Adrenal gland (tissue), 12 donors: Measurements from ENCODE around the gene AGRN. TPM values are rescaled to one million over a fixed set of nuclear protein-coding genes. Genes with fewer than 3 reads are reported as not detected.
A peak's percentile ranks its signal among the peaks of the same experiment; 100 is the strongest.
"Not testable (repeated sequence)": the region's sequence is repeated elsewhere in the genome, so short reads cannot be mapped to it uniquely, and the experiment has no call there.

ENCODE experiments used
- DNase-seq, 7 donors: peaks; one replicate each; pipeline ENCODE4 v3.0.0-alpha.2; 2019 to 2020
- H3K27ac ChIP-seq, 5 donors: fragments of 200-600 bp; sonication (generic) in 4 of 5; 1 replicate in 3 of 5; 2 replicates in 2 of 5; pipeline versions ENCODE4 v1.5.1 to v1.8.0; 2016 to 2020; ENCODE audit warnings: mild to moderate bottlenecking in 1 of 5
- H3K27me3 ChIP-seq: fragments of 200-600 bp; 2 replicates; pipeline ENCODE4 v1.8.0; 2021
- H3K36me3 ChIP-seq, 2 donors: fragments of 200-600 bp; replicated peaks in 1 of 2; 1 replicate in 1 of 2; 2 replicates in 1 of 2; pipeline versions ENCODE4 v1.5.1 to v1.8.0; 2018 to 2022
- H3K4me1 ChIP-seq, 2 donors: fragments of 200-600 bp; replicated peaks in 1 of 2; 1 replicate in 1 of 2; 2 replicates in 1 of 2; pipeline versions ENCODE4 v1.5.1 to v1.8.0; 2018 to 2021
- H3K4me3 ChIP-seq, 4 donors: fragments of 200-600 bp; sonication (generic) in 3 of 4; one replicate each; pipeline ENCODE4 v1.5.1; 2016 to 2018
- H3K9me3 ChIP-seq, 3 donors: fragments of 200-600 bp; sonication (generic) in 1 of 3; replicated peaks in 1 of 3; 1 replicate in 2 of 3; 2 replicates in 1 of 3; pipeline versions ENCODE4 v1.5.1 to v1.8.0; 2016 to 2021
- CTCF ChIP-seq, 6 experiments: fragments of 450-650 bp in 4 of 6; fragments of 200-600 bp in 2 of 6; sonication (generic) in 1 of 6; IDR thresholded peaks; 1 replicate in 5 of 6; 2 replicates in 1 of 6; pipeline versions ENCODE4 v1.5.1 to v1.8.0; 2016 to 2021; ENCODE audit warnings: antibody characterized with exemption in 6 of 6, mild to moderate bottlenecking in 2 of 6, moderate library complexity in 1 of 6
- POLR2A ChIP-seq, 2 donors: fragments of 450-650 bp; IDR thresholded peaks; one replicate each; pipeline ENCODE4 v1.6.1; 2017; ENCODE audit warnings: antibody characterized with exemption in 2 of 2, mild to moderate bottlenecking in 2 of 2, moderate library complexity in 1 of 2
- WGBS, 4 donors: extraction: QIAGEN DNeasy Blood & Tissue Kit in 2 of 4; methylation state at CpG; one replicate each; pipeline versions ENCODE4 v1.1.5 to v1.1.7; 2013 to 2017; 5-methylcytosine and 5-hydroxymethylcytosine counted together
- intact Hi-C, 2 donors: fragments of 100-400 bp; cut with DNase I; formaldehyde crosslinking; loops; one replicate each; pipeline versions ENCODE4 v1.14.1 to v1.15.0; 2022 to 2023
- polyA plus RNA-seq, 3 donors: library from polyadenylated mRNA; stranded (reverse); fragments of 200-250 nt in 2 of 3; fragments of 350-450 nt in 1 of 3; fragmentation: Illumina TruSeq in 1 of 3; extraction: RNeasy Lipid Tissue Mini Kit (QIAGEN cat#74804) in 1 of 3; gene quantifications; one replicate each; pipeline ENCODE4 v1.2.3, GENCODE V29; 2013 to 2014
- total RNA-seq, 9 donors: library from RNA; depleted of rRNA in 4 of 9; stranded (reverse); fragments of >200 nt in 4 of 9; fragments of 120-200 nt in 1 of 9; fragmentation: NEBNext Ultra II Directional in 1 of 9; extraction: Animal tissue kit (Norgen Biotek cat#: 25700) in 1 of 9; gene quantifications; one replicate each; pipeline versions ENCODE4 v1.1.0 to v1.2.4, GENCODE V29; 2013 to 2023
- donor health status: healthy with polysubstance abuse.
- donor health status: Bipolar disorder and iron deficiency.
- donor health status: DM: yes; HTN: yes; CAD: no.
- donor health status: DM: no; HTN: no; CAD: no.
- donor health status: DM: no; HTN: no; CAD: no.
- donor health status: DM: yes; HTN: yes; CAD: no.

AGRN gene
- total and polyA plus RNA-seq, 12 donors = 2.2 to 27.8 (median 11.8) TPM

- Histone ChIP-seq H3K4me3 (no peak overlapping the region), H3K36me3 (no peaks in the 10 kb centered on the region), H3K9me3 (no peaks in the 10 kb centered on the region), H3K27ac (no peak overlapping the region), H3K27me3 (no peaks in the 10 kb centered on the region), H3K4me1 (peaks cover 0 to 19% of the 10 kb centered on the region in 2 donors)
- WGBS, 4 donors = 74 to 82% (median 77%) methylated on average over 5 to 20 of the region's 20 CpGs
- TF ChIP-seq CTCF (IDR thresholded peaks at IDR 0.05) (peak in 1 of 6 experiments; percentile 20), POLR2A (IDR thresholded peaks at IDR 0.05) (no peak)
- intact Hi-C loops = no loop called here
- no peak for DNase-seq
Observed at GRCh38 chr1:1014799-1015681, 4.9 kb upstream of the AGRN start.

- H3K27me3 ChIP-seq, intact Hi-C loops, H3K36me3 ChIP-seq, DNase-seq, H3K27ac ChIP-seq, H3K4me3 ChIP-seq, H3K9me3 ChIP-seq: not testable (repeated sequence)
- 74 to 81% (median 77%) methylated on average over 12 to 17 of the region's 17 CpGs for WGBS, 4 donors
- peaks cover 12 to 28% of the 10 kb centered on the region in 2 donors for H3K4me1 ChIP-seq
Observed at GRCh38 chr1:1017397-1018320, 2.3 kb upstream of the AGRN start.

- WGBS, 4 donors = 87 to 93% (median 89%) methylated on average over 9 to 26 of the region's 26 CpGs; no CpG with 5 or more reads in 1 of the 4 donors
- H3K9me3 ChIP-seq, DNase-seq, H3K27ac ChIP-seq, H3K27me3 ChIP-seq, intact Hi-C loops, H3K4me3 ChIP-seq, H3K36me3 ChIP-seq: not testable (repeated sequence)
- H3K4me1 ChIP-seq = peaks cover 12 to 27% of the 10 kb centered on the region in 2 donors
Observed at GRCh38 chr1:1018321-1018685, 1.6 kb upstream of the AGRN start.

- Histone ChIP-seq H3K36me3 (no peaks in the 10 kb centered on the region), H3K27ac (peak overlapping the region in 3 of 5 donors; percentile 64 to 96 (median 75)), H3K4me3 (peak overlapping the region in 2 of 4 donors; percentile 43 to 97), H3K27me3 (peaks cover 13% of the 10 kb centered on the region), H3K4me1 (peaks cover 12 to 18% of the 10 kb centered on the region in 2 donors), H3K9me3 (no peaks in the 10 kb centered on the region)
- intact Hi-C loops = no loop called here
- WGBS, 4 donors = 2 to 10% (median 4%) methylated on average over 6 to 70 of the region's 91 CpGs
- DNase-seq = peak; percentile 80 to 88 (median 82)
- TF ChIP-seq POLR2A (IDR thresholded peaks at IDR 0.05) = no peak
- peak in 5 of 6 experiments; percentile 22 to 49 (median 33) for TF ChIP-seq CTCF (IDR thresholded peaks at IDR 0.05)
Observed at GRCh38 chr1:1019122-1019999, 559 bp upstream of the AGRN start.
